ENCODE data around the gene CPNE8.

The CPNE8 gene

DNA sequence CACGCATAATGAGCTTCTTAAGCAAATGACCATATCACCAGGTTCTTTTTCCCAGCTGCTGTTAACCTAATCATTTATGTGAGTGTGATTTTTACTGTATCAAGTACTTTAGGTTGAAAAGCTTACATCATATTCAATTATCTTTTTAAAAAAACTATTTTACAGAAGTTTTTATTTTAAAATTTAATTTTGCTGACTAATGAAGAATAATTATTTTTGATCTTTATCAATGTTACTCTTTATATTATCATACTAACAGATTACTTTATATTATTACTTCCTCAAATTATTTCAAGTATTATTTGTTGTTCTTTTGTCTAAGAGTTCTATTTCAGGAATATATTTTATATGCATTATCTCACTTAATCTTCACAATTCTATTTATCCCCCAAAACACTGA, 236.3 kb downstream of the CPNE8 start:
- Histone ChIP-seq H3F3A (ENCODE audit: low read depth) (no peaks in the 10 kb centered on the region), H3K4me3 (ENCODE audit: low read length, poor library complexity, severe bottlenecking) (no peak overlapping the region), H3K9me3 (ENCODE audit: insufficient read depth, low read depth, low read length) (no peaks in the 10 kb centered on the region), H4K20me1 (ENCODE audit: insufficient read depth, low read length, poor library complexity, severe bottlenecking) (no peaks in the 10 kb centered on the region), H3K79me2 (ENCODE audit: insufficient read depth, low read length) (no peaks in the 10 kb centered on the region), H2AFZ (ENCODE audit: low read length) (no peak overlapping the region), H3K9ac (ENCODE audit: low read depth, low read length, poor library complexity, severe bottlenecking) (no peak overlapping the region), H3K27me3 (ENCODE audit: insufficient read depth, low read length, poor library complexity, severe bottlenecking) (no peaks in the 10 kb centered on the region), H3K36me3 (ENCODE audit: insufficient read depth, low read length) (no peaks in the 10 kb centered on the region), H3K9me2 (replicated peaks; ENCODE audit: low read depth, low read length) (no peaks in the 10 kb centered on the region), H3K4me1 (ENCODE audit: insufficient read depth, low read length, poor library complexity, severe bottlenecking) (no peaks in the 10 kb centered on the region), H3K4me2 (ENCODE audit: low read depth, low read length, poor library complexity, severe bottlenecking) (no peak overlapping the region)
- TF ChIP-seq, protein P1, sequence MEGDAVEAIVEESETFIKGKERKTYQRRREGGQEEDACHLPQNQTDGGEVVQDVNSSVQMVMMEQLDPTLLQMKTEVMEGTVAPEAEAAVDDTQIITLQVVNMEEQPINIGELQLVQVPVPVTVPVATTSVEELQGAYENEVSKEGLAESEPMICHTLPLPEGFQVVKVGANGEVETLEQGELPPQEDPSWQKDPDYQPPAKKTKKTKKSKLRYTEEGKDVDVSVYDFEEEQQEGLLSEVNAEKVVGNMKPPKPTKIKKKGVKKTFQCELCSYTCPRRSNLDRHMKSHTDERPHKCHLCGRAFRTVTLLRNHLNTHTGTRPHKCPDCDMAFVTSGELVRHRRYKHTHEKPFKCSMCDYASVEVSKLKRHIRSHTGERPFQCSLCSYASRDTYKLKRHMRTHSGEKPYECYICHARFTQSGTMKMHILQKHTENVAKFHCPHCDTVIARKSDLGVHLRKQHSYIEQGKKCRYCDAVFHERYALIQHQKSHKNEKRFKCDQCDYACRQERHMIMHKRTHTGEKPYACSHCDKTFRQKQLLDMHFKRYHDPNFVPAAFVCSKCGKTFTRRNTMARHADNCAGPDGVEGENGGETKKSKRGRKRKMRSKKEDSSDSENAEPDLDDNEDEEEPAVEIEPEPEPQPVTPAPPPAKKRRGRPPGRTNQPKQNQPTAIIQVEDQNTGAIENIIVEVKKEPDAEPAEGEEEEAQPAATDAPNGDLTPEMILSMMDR (conservative IDR thresholded peaks at IDR 0.05; ENCODE audit: low read length) = no peak
- no peak for TF ChIP-seq EZH2phosphoT487 (IDR thresholded peaks at IDR 0.05; ENCODE audit: borderline replicate concordance)

DNA sequence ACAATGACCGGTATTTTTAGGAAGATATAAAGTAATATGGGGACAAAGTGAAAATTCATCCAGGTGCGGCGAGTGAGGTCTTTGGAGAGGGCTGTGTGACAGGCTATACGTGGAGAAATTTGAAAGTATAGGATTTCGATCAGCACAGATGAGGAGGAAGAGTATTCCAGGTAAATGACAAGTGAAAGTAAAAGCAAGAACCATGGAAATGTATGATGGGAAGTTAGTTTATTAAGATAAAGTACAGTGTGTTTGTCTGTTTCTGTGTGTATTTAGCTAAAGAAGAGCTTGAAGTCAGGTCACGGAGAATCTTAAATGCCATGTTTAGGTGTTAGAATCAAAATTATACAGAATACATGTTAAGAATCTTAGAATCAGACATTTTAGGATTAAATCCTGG, 239.0 kb downstream of the CPNE8 start:
- Histone ChIP-seq H3K4me1 (ENCODE audit: insufficient read depth, low read length, poor library complexity, severe bottlenecking) (no peaks in the 10 kb centered on the region), H3K4me2 (ENCODE audit: low read depth, low read length, poor library complexity, severe bottlenecking) (no peak overlapping the region), H2AFZ (ENCODE audit: low read length) (no peak overlapping the region), H3K9me3 (ENCODE audit: insufficient read depth, low read depth, low read length) (no peaks in the 10 kb centered on the region), H3K9me2 (replicated peaks; ENCODE audit: low read depth, low read length) (no peaks in the 10 kb centered on the region), H3K4me3 (ENCODE audit: low read length, poor library complexity, severe bottlenecking) (no peak overlapping the region), H3K27me3 (ENCODE audit: insufficient read depth, low read length, poor library complexity, severe bottlenecking) (no peaks in the 10 kb centered on the region), H3K36me3 (ENCODE audit: insufficient read depth, low read length) (no peaks in the 10 kb centered on the region), H3F3A (ENCODE audit: low read depth) (no peaks in the 10 kb centered on the region), H4K20me1 (ENCODE audit: insufficient read depth, low read length, poor library complexity, severe bottlenecking) (no peaks in the 10 kb centered on the region), H3K9ac (ENCODE audit: low read depth, low read length, poor library complexity, severe bottlenecking) (no peak overlapping the region), H3K79me2 (ENCODE audit: insufficient read depth, low read length) (no peaks in the 10 kb centered on the region)
- TF ChIP-seq EZH2phosphoT487 (IDR thresholded peaks at IDR 0.05; ENCODE audit: borderline replicate concordance) = no peak
- TF ChIP-seq, protein P1 (conservative IDR thresholded peaks at IDR 0.05; ENCODE audit: low read length) = no peak

DNA sequence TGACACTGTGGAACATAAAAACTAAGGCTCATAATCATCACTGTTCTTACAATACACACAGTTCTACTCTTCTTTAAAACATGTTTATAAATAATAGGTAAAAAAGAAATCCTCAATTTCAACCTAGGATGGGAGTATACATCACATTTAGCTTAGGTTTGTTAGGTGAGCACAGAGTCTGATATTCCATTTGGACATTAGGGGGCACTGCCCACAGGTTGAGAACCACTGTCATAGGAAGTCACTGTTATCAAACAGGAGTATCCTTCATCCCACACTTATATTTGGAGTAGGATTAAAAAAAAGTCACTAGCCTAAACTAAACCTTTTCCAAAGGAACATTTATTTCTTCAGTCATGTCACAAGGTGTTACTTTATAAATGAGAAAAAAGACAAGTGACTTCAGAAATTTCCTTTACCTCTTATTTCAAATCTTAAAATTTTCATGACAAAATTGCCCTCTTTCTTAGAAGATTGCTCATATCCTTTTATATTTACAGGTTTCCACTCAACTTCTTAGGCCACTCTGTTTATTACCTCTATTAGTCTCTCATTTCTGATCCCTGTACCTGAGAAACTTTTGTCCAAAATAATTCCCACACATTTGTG, 240.6 kb downstream of the CPNE8 start:
- no peak overlapping the region for H3K4me2 ChIP-seq (ENCODE audit: low read depth, low read length, poor library complexity, severe bottlenecking)
- H3F3A ChIP-seq (ENCODE audit: low read depth) = no peaks in the 10 kb centered on the region
- TF ChIP-seq, protein P1 (conservative IDR thresholded peaks at IDR 0.05; ENCODE audit: low read length) = peak; percentile 59
- no peak for TF ChIP-seq EZH2phosphoT487 (IDR thresholded peaks at IDR 0.05; ENCODE audit: borderline replicate concordance)
- no peaks in the 10 kb centered on the region for H3K36me3 ChIP-seq (ENCODE audit: insufficient read depth, low read length)
- no peak overlapping the region for H3K4me3 ChIP-seq (ENCODE audit: low read length, poor library complexity, severe bottlenecking)
- no peaks in the 10 kb centered on the region for H3K79me2 ChIP-seq (ENCODE audit: insufficient read depth, low read length)
- H3K9me2 ChIP-seq (replicated peaks; ENCODE audit: low read depth, low read length) = no peaks in the 10 kb centered on the region
- H3K9ac ChIP-seq (ENCODE audit: low read depth, low read length, poor library complexity, severe bottlenecking) = no peak overlapping the region
- no peaks in the 10 kb centered on the region for H3K4me1 ChIP-seq (ENCODE audit: insufficient read depth, low read length, poor library complexity, severe bottlenecking)
- H3K27me3 ChIP-seq (ENCODE audit: insufficient read depth, low read length, poor library complexity, severe bottlenecking) = no peaks in the 10 kb centered on the region
- no peaks in the 10 kb centered on the region for H4K20me1 ChIP-seq (ENCODE audit: insufficient read depth, low read length, poor library complexity, severe bottlenecking)
- no peaks in the 10 kb centered on the region for H3K9me3 ChIP-seq (ENCODE audit: insufficient read depth, low read depth, low read length)
- no peak overlapping the region for H2AFZ ChIP-seq (ENCODE audit: low read length)

All from Loucy (cell line).